ENCODE data around the gene SLCO3A1.
A peak's percentile ranks its signal among the peaks of the same experiment; 100 is the strongest.

Gene SLCO3A1

DNA sequence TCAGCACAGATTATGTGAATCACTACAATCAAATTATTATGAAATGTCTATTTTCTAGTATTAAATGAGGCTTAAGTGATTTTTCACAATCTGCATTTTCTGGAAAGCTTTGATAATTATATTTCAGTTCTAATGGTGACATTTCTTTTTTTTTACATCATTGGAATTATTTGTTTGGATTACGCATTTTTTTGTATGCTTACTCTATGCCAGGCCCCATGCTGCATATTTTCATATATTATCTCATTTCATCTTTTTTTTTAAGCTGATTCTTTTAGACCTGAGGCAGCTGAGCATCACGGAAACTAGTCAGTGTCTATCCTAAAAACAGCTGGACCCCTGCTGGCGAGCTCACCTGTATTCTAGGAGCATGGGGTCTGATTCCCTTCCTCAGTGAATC is 31.1 kb downstream of the SLCO3A1 start:
- Histone ChIP-seq H3K36me3 (ENCODE audit: control insufficient read depth in 1 of 2, insufficient read depth in 2 of 2, low read length in 2 of 2) (no peaks in the 10 kb centered on the region), H3K9ac (ENCODE audit: low read length) (no peak overlapping the region), H2BK5ac (ENCODE audit: low read depth, low read length, poor library complexity) (no peak overlapping the region), H3K79me2 (ENCODE audit: control insufficient read depth, insufficient read depth, low read length, poor library complexity) (no peaks in the 10 kb centered on the region), H2BK12ac (ENCODE audit: low read length) (no peak overlapping the region), H2AFZ (ENCODE audit: insufficient read depth, low read length, poor library complexity) (no peak overlapping the region), H4K8ac (ENCODE audit: low read depth, low read length) (no peak overlapping the region), H3K4me3 (ENCODE audit: low read depth, low read length) (no peak overlapping the region), H2BK120ac (ENCODE audit: insufficient read depth, low read length, poor library complexity) (no peak overlapping the region), H3K18ac (ENCODE audit: low read length) (no peak overlapping the region), H3K79me1 (ENCODE audit: low read length) (no peaks in the 10 kb centered on the region), H3K4me1 (ENCODE audit: control insufficient read depth in 1 of 2, insufficient read depth in 2 of 2, low read length in 2 of 2) (no peaks in the 10 kb centered on the region), H3K27ac (ENCODE audit: low read depth, low read length) (no peak overlapping the region), H3K14ac (ENCODE audit: low read length) (no peak overlapping the region), H2AK5ac (ENCODE audit: low read length) (no peak overlapping the region), H3K27me3 (ENCODE audit: insufficient read depth, low read length) (no peaks in the 10 kb centered on the region), H3K9me3 (ENCODE audit: insufficient read depth, low read depth, low read length) (no peaks in the 10 kb centered on the region), H3K4ac (ENCODE audit: low read depth, low read length) (no peak overlapping the region), H3K4me2 (ENCODE audit: low read length) (no peak overlapping the region), H3K23ac (ENCODE audit: low read length) (no peak overlapping the region), H4K12ac (ENCODE audit: low read depth, low read length) (no peak overlapping the region), H4K91ac (ENCODE audit: low read depth, low read length) (no peak overlapping the region)
- no peak for DNase-seq
- no CpG with 5 or more reads among the region's 3 CpGs for WGBS (ENCODE audit: extremely low coverage, insufficient coverage, insufficient read length)

GRCh38 chr15:91885054-91885453 is 31.5 kb downstream of the SLCO3A1 start:
- Histone ChIP-seq H2BK5ac (ENCODE audit: low read depth, low read length, poor library complexity) (no peak overlapping the region), H3K79me2 (ENCODE audit: control insufficient read depth, insufficient read depth, low read length, poor library complexity) (no peaks in the 10 kb centered on the region), H3K18ac (ENCODE audit: low read length) (no peak overlapping the region), H2AFZ (ENCODE audit: insufficient read depth, low read length, poor library complexity) (no peak overlapping the region), H3K27me3 (ENCODE audit: insufficient read depth, low read length) (no peaks in the 10 kb centered on the region), H3K4me1 (ENCODE audit: control insufficient read depth in 1 of 2, insufficient read depth in 2 of 2, low read length in 2 of 2) (no peaks in the 10 kb centered on the region), H3K36me3 (ENCODE audit: control insufficient read depth in 1 of 2, insufficient read depth in 2 of 2, low read length in 2 of 2) (no peaks in the 10 kb centered on the region), H3K9ac (ENCODE audit: low read length) (no peak overlapping the region), H4K8ac (ENCODE audit: low read depth, low read length) (no peak overlapping the region), H3K4ac (ENCODE audit: low read depth, low read length) (no peak overlapping the region), H2AK5ac (ENCODE audit: low read length) (no peak overlapping the region), H2BK120ac (ENCODE audit: insufficient read depth, low read length, poor library complexity) (no peak overlapping the region), H3K9me3 (ENCODE audit: insufficient read depth, low read depth, low read length) (no peaks in the 10 kb centered on the region), H3K14ac (ENCODE audit: low read length) (no peak overlapping the region), H2BK12ac (ENCODE audit: low read length) (no peak overlapping the region), H3K4me3 (ENCODE audit: low read depth, low read length) (no peak overlapping the region), H4K12ac (ENCODE audit: low read depth, low read length) (no peak overlapping the region), H3K79me1 (ENCODE audit: low read length) (no peaks in the 10 kb centered on the region), H3K27ac (ENCODE audit: low read depth, low read length) (no peak overlapping the region), H3K23ac (ENCODE audit: low read length) (no peak overlapping the region), H4K91ac (ENCODE audit: low read depth, low read length) (no peak overlapping the region), H3K4me2 (ENCODE audit: low read length) (no peak overlapping the region)
- no peak for DNase-seq
- no CpG with 5 or more reads among the region's 7 CpGs for WGBS (ENCODE audit: extremely low coverage, insufficient coverage, insufficient read length)

DNA sequence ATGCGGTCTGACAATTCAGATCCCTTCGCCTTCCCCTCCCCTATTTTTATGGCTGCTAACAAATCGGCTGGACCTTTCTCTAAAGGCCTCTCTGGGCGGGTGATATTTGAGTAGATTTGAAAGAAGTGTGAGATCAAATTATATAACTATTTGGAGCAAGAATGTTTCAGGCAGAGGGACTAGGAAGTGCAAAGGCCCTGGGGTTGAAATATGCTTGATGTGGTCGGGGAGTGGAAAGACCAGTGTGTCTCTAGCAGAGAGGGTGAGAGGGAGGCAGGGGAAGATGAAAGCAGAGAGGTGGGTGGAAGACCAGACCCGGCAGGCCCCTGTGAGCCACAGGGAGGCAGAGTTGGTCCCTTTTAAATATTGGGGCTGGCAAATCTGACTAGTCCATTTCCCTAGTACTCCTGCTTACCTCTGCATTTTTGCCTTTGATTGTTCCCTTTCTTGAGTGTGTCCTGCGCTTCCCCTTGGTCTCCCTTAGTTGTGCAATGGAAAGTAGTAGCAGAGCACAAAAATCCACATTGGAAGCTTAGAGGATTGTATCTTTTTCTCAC is 32.3 kb downstream of the SLCO3A1 start:
- no peaks in the 10 kb centered on the region for H3K79me2 ChIP-seq (ENCODE audit: control insufficient read depth, insufficient read depth, low read length, poor library complexity)
- no peaks in the 10 kb centered on the region for H3K79me1 ChIP-seq (ENCODE audit: low read length)
- H2AFZ ChIP-seq (ENCODE audit: insufficient read depth, low read length, poor library complexity): no peak overlapping the region

DNA sequence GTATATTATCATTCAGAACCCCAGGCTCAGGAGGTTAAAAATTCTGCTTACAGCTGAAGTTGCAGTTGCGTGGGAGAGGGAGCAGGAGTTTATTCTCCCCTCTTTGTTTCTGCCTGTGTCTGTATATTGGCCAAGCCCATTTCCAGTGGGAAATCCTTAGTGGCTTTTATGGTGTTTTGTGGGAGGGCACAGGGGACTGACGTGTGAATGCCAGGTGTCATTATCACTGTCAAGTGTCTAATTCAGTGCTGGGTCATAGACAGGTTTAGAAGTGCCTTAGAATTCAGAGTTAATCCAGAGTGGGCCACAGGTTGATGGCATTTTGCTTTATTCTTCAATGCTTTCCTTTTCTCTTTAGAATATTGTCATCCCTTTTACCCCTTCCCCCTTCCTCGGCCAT is 33.4 kb downstream of the SLCO3A1 start:
- Histone ChIP-seq H3K4ac (ENCODE audit: low read depth, low read length) (no peak overlapping the region), H2BK120ac (ENCODE audit: insufficient read depth, low read length, poor library complexity) (no peak overlapping the region), H3K79me1 (ENCODE audit: low read length) (no peaks in the 10 kb centered on the region), H3K14ac (ENCODE audit: low read length) (no peak overlapping the region), H2BK5ac (ENCODE audit: low read depth, low read length, poor library complexity) (no peak overlapping the region), H2BK12ac (ENCODE audit: low read length) (no peak overlapping the region), H4K12ac (ENCODE audit: low read depth, low read length) (no peak overlapping the region), H3K4me3 (ENCODE audit: low read depth, low read length) (no peak overlapping the region), H2AK5ac (ENCODE audit: low read length) (no peak overlapping the region), H2AFZ (ENCODE audit: insufficient read depth, low read length, poor library complexity) (no peak overlapping the region), H3K9ac (ENCODE audit: low read length) (no peak overlapping the region), H3K36me3 (ENCODE audit: control insufficient read depth in 1 of 2, insufficient read depth in 2 of 2, low read length in 2 of 2) (no peaks in the 10 kb centered on the region), H3K18ac (ENCODE audit: low read length) (no peak overlapping the region), H4K91ac (ENCODE audit: low read depth, low read length) (no peak overlapping the region), H4K8ac (ENCODE audit: low read depth, low read length) (no peak overlapping the region), H3K27me3 (ENCODE audit: insufficient read depth, low read length) (no peaks in the 10 kb centered on the region), H3K27ac (ENCODE audit: low read depth, low read length) (no peak overlapping the region), H3K9me3 (ENCODE audit: insufficient read depth, low read depth, low read length) (no peaks in the 10 kb centered on the region), H3K4me1 (ENCODE audit: control insufficient read depth in 1 of 2, insufficient read depth in 2 of 2, low read length in 2 of 2) (no peaks in the 10 kb centered on the region), H3K4me2 (ENCODE audit: low read length) (no peak overlapping the region), H3K23ac (ENCODE audit: low read length) (no peak overlapping the region), H3K79me2 (ENCODE audit: control insufficient read depth, insufficient read depth, low read length, poor library complexity) (no peaks in the 10 kb centered on the region)
- DNase-seq: no peak
- WGBS (ENCODE audit: extremely low coverage, insufficient coverage, insufficient read length): no CpG with 5 or more reads among the region's 3 CpGs

More for the DNA sequence above, 32.3 kb downstream of the SLCO3A1 start:
- Histone ChIP-seq H2AK5ac (ENCODE audit: low read length) (no peak overlapping the region), H3K36me3 (ENCODE audit: control insufficient read depth in 1 of 2, insufficient read depth in 2 of 2, low read length in 2 of 2) (no peaks in the 10 kb centered on the region), H3K4ac (ENCODE audit: low read depth, low read length) (no peak overlapping the region), H3K4me2 (ENCODE audit: low read length) (no peak overlapping the region), H3K9me3 (ENCODE audit: insufficient read depth, low read depth, low read length) (no peaks in the 10 kb centered on the region), H3K27ac (ENCODE audit: low read depth, low read length) (no peak overlapping the region), H4K8ac (ENCODE audit: low read depth, low read length) (no peak overlapping the region), H4K91ac (ENCODE audit: low read depth, low read length) (no peak overlapping the region), H2BK120ac (ENCODE audit: insufficient read depth, low read length, poor library complexity) (no peak overlapping the region), H3K23ac (ENCODE audit: low read length) (no peak overlapping the region), H2BK12ac (ENCODE audit: low read length) (no peak overlapping the region), H3K9ac (ENCODE audit: low read length) (no peak overlapping the region), H4K12ac (ENCODE audit: low read depth, low read length) (no peak overlapping the region), H3K4me3 (ENCODE audit: low read depth, low read length) (no peak overlapping the region), H3K27me3 (ENCODE audit: insufficient read depth, low read length) (no peaks in the 10 kb centered on the region), H3K18ac (ENCODE audit: low read length) (no peak overlapping the region), H2BK5ac (ENCODE audit: low read depth, low read length, poor library complexity) (no peak overlapping the region), H3K14ac (ENCODE audit: low read length) (no peak overlapping the region), H3K4me1 (ENCODE audit: control insufficient read depth in 1 of 2, insufficient read depth in 2 of 2, low read length in 2 of 2) (no peaks in the 10 kb centered on the region)
- DNase-seq: peak in 1 of 2 donors; percentile 10
- no CpG with 5 or more reads among the region's 7 CpGs for WGBS (ENCODE audit: extremely low coverage, insufficient coverage, insufficient read length)
